DMS 273 (cell line): ENCODE results near the gene FHOD3.

Experiments
- DNase-seq: peaks from one replicate; lab custom pipeline; 2025; ENCODE audit not compliant: unreplicated experiment; lab: John Stamatoyannopoulos, UW

Gene FHOD3

GRCh38 chr18:36578871-36579710 lies 281.6 kb downstream of the FHOD3 start:
- no peak for DNase-seq

- no peak for DNase-seq
Measured at GRCh38 chr18:36580266-36580665, 282.8 kb downstream of the FHOD3 start.

GRCh38 chr18:36580874-36581750 lies 283.6 kb downstream of the FHOD3 start:
- no peak for DNase-seq

GRCh38 chr18:36582988-36583745 lies 285.7 kb downstream of the FHOD3 start:
- DNase-seq: no peak

- no peak for DNase-seq
Measured at GRCh38 chr18:36589857-36590543, 292.5 kb downstream of the FHOD3 start.

GRCh38 chr18:36590621-36591580 lies 293.4 kb downstream of the FHOD3 start:
- no peak for DNase-seq

- no peak for DNase-seq
Measured at GRCh38 chr18:36592282-36592681, 294.8 kb downstream of the FHOD3 start.

- no peak for DNase-seq
Measured at GRCh38 chr18:36593001-36593400, 295.5 kb downstream of the FHOD3 start.

GRCh38 chr18:36593641-36594040 lies 296.1 kb downstream of the FHOD3 start:
- no peak for DNase-seq

GRCh38 chr18:36594621-36595020 lies 297.1 kb downstream of the FHOD3 start:
- DNase-seq: no peak

- no peak for DNase-seq
Measured at GRCh38 chr18:36595046-36595817, 297.7 kb downstream of the FHOD3 start.

GRCh38 chr18:36595818-36596215 lies 298.3 kb downstream of the FHOD3 start:
- no peak for DNase-seq

GRCh38 chr18:36597636-36598035 lies 300.1 kb downstream of the FHOD3 start:
- DNase-seq: no peak

GRCh38 chr18:36600548-36600947 lies 303.0 kb downstream of the FHOD3 start:
- no peak for DNase-seq

- no peak for DNase-seq
Measured at GRCh38 chr18:36601316-36601715, 303.8 kb downstream of the FHOD3 start.

GRCh38 chr18:36602071-36602470 lies 304.6 kb downstream of the FHOD3 start:
- DNase-seq: no peak

- DNase-seq: no peak
Measured at GRCh38 chr18:36602620-36603019, 305.1 kb downstream of the FHOD3 start.

- no peak for DNase-seq
Measured at GRCh38 chr18:36608107-36608506, 310.6 kb downstream of the FHOD3 start.

GRCh38 chr18:36610258-36610657 lies 312.7 kb downstream of the FHOD3 start:
- no peak for DNase-seq
